GM10266 (cell line): ENCODE results near the gene NUDT16.

Experiments used
- DNase-seq: peaks from one replicate; pipeline ENCODE4 v3.0.0; 2012; ENCODE audit errors: extremely low spot score
- TF ChIP-seq, protein P1 (sequence below): IDR thresholded peaks from 2 replicates; pipeline ENCODE4 v1.5.1; 2012; ENCODE audit warnings: mild to moderate bottlenecking, low read depth; ENCODE audit not compliant: control insufficient read depth, insufficient read depth; ENCODE audit errors: missing control alignments

Gene NUDT16

DNA sequence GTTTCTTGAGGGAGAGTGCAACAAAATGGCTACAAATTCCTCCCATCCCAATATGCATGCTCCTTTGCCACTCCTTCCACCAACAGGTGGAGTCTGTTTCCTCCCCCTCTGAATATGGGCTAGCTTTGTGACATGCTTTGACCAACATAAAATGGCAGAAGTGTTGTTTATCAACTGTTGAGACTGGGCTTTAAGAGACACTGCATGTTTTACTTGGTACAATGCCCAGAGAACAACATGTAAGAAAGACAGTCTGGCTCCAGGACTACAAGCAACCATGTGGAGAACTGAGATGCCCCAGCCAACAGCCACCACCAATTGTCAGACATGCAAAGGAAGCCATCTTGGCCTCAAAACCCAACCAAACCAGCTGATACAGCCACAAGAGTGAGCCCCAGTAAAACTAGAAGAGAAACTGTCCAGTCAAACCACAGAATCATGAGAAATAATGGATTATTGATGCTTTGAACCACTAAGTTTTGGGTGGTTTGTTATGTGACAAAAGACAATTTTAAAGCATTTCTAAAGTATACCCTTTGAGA, 40.5 kb downstream of the NUDT16 start:
- no peak for DNase-seq
- TF ChIP-seq, protein P1, sequence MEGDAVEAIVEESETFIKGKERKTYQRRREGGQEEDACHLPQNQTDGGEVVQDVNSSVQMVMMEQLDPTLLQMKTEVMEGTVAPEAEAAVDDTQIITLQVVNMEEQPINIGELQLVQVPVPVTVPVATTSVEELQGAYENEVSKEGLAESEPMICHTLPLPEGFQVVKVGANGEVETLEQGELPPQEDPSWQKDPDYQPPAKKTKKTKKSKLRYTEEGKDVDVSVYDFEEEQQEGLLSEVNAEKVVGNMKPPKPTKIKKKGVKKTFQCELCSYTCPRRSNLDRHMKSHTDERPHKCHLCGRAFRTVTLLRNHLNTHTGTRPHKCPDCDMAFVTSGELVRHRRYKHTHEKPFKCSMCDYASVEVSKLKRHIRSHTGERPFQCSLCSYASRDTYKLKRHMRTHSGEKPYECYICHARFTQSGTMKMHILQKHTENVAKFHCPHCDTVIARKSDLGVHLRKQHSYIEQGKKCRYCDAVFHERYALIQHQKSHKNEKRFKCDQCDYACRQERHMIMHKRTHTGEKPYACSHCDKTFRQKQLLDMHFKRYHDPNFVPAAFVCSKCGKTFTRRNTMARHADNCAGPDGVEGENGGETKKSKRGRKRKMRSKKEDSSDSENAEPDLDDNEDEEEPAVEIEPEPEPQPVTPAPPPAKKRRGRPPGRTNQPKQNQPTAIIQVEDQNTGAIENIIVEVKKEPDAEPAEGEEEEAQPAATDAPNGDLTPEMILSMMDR = no peak

DNA sequence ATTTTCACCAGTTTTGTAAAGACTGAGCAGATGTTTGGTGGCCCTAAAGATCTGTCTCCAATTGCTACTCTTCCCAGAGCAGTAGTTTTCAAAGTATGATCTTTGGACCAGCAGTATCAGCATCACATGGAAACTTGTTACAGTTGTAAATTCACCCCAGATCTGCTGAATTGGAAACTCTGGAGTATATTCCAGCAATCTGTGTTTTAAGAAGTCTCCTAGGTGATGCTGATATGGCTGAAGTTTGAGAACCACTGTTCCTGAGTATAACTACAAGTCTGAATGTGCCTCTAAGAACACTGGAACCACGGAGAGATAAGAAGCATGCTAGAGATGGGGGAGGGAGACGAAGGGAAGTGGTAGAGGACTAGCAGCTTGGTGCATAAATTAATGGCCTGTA, 45.7 kb downstream of the NUDT16 start:
- no peak for DNase-seq
- TF ChIP-seq, protein P1 = no peak

DNA sequence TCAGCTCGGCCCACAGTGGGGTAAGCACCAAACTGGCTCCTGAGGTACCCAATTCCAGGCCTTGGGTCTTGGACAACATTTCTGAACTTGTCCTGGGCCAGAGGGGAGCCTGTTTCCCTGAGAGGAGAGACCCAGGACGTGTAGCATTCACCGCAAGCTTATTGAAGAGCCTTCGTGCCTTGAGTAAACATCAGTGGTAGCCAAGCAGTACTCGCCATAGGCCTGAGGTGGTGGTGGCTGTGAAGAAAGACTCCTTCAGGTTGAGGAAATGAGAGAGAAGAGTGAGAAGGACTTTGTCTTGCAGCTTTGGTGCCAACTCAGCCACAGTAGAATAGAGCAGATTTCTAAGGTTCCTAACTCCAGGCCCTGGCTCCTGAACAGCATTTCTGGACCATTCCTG, 50.2 kb downstream of the NUDT16 start:
- TF ChIP-seq, protein P1 = no peak

DNA sequence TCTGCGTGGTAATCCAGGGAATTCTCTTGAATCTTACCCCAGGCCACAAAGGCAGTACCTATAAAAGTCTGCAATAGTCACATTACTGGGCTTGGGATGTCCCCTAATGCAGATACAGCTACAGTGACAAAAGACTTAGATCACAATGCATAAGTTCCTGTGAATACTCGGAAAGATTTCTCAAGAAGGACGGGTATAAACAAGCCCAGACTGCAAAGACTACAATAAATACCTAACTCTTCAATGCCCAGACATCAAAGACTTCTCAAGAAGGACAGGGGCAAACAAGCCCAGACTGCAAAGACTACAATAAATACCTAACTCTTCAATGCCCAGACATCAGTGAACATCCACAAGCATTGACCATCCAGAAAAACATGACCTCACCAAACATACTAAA, 50.9 kb downstream of the NUDT16 start:
- TF ChIP-seq, protein P1 = no peak
- no peak for DNase-seq

More for the DNA sequence above, 50.2 kb downstream of the NUDT16 start:
- no peak for DNase-seq

DNA sequence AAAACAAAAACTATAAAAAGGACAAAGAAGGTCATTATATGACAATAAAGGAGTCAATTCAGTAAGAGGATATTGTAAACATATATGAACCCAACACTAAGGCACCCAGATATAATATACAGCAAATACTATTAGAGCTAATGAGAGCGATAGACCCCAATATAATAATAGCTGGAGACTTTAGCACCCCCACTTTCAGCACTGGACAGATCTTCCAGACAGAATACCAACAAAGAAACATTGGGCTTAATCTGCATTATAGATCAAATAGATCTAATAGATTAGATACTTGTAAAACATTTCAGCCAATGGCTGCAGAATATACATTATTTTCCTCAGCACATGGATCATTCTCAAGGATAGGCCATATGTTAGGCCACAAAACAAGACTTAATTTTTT, 53.4 kb downstream of the NUDT16 start:
- TF ChIP-seq, protein P1 = no peak
- no peak for DNase-seq
